ENCODE data around the gene MYORG.
"Not testable (repeated sequence)": the region's sequence is repeated elsewhere in the genome, so short reads cannot be mapped to it uniquely, and the experiment has no call there.

The MYORG gene

DNA sequence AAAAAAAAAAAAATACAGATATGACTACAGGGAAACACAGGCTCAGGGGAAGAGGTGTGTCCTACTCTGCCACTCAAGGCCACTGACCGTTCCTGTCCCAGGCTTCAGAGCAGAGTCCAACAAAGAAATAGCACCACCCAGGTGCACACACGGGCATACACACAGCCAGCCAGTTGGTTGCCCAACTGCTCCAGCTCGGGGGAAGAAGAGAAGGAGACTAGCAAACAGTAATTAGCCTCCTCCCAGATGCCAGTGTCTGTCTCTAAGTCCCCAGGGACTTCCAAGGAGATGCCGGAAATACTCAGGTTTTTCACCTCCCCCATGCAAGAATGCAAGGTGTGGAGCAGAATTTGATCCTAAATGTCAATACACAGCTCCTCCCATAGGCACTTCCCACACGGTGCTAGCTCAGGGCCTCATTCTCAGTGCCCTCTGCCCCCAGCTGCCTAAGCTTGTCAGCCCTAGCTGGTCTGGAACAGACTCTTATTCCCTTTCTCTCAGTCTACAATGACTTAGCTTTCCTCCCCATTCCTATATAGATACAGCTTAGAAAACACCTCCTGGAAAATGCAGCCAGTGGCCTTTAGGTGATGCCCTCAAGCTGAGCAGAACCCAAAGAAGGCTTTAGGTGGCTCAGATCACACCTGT is 1.7 kb downstream of the MYORG start:
- H3K9ac ChIP-seq (ENCODE audit: low read length): no peak overlapping the region

DNA sequence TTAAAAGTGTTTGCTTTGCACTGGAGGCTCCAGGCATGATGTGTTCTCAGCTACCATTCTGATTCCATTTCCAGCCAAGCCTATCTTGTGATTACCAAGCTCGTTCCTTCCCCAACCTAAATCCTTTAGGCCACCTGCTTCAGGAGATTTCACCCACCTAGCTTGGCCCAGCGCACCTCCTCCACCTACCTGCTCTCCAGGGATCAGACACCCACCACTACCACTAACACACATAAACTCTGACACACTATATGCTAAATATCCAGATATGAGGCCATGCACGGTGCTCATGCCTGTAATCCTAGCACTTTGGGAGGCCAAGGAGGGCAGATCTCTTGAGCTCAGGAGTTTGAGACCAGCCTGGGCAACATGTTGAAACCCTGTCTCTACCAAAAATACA is 2.4 kb downstream of the MYORG start:
- no peak overlapping the region for H3K9ac ChIP-seq (ENCODE audit: low read length)

More for the DNA sequence above, 1.7 kb downstream of the MYORG start:
- Histone ChIP-seq H3K4me3 (ENCODE audit: low read depth, low read length) (peak overlapping the region; percentile 78; the same call in 1 of the 2 replicates), H3K36me3 (ENCODE audit: control insufficient read depth, insufficient read depth, low read length) (peaks cover 20% of the 10 kb centered on the region), H3K27ac (ENCODE audit: low read depth, low read length) (no peak overlapping the region), H3K9me3 (ENCODE audit: control insufficient read depth, insufficient read depth, low read depth, low read length) (no peaks in the 10 kb centered on the region; the same call in 1 of the 2 replicates), H3K4me1 (ENCODE audit: control insufficient read depth, insufficient read depth, low read length) (peaks cover 17% of the 10 kb centered on the region), H3K27me3 (ENCODE audit: control insufficient read depth, insufficient read depth, low read length) (peaks cover 29% of the 10 kb centered on the region)

DNA sequence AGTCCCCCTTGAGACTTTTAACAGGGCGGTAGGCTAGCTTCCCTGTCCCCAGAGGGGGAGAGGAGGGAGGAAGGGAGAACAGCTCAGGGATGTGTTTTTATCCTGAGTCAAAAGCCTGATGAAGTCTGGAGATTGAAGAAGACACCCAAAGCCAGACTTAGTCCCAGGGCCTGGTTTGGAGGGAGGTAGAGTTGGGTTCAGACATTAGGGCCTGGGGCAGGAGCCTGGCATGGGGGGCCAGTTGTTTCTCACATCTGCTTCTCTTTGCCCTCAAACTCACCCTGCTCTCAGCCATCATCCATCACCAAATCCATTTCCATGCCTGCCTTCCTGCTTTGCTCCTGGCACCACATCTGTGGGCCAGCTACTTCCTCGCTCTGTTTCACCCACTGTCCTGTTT is 2.9 kb downstream of the MYORG start:
- Histone ChIP-seq H3K4me1 (ENCODE audit: control insufficient read depth, insufficient read depth, low read length) (peaks cover 15% of the 10 kb centered on the region), H3K27me3 (ENCODE audit: control insufficient read depth, insufficient read depth, low read length) (peaks cover 20% of the 10 kb centered on the region; the same call in 1 of the 2 replicates), H3K27ac (ENCODE audit: low read depth, low read length) (no peak overlapping the region), H3K4me3 (ENCODE audit: low read depth, low read length) (no peak overlapping the region), H3K9me3 (ENCODE audit: control insufficient read depth, insufficient read depth, low read depth, low read length) (peaks cover 3% of the 10 kb centered on the region; the same call in 1 of the 2 replicates), H3K9ac (ENCODE audit: low read length) (no peak overlapping the region), H3K36me3 (ENCODE audit: control insufficient read depth, insufficient read depth, low read length) (peaks cover 25% of the 10 kb centered on the region)

More for the DNA sequence above, 2.4 kb downstream of the MYORG start:
- no peak overlapping the region for H3K27ac ChIP-seq (ENCODE audit: low read depth, low read length)
- H3K4me3 ChIP-seq (ENCODE audit: low read depth, low read length): no peak overlapping the region
- H3K27me3 ChIP-seq (ENCODE audit: control insufficient read depth, insufficient read depth, low read length): peaks cover 24% of the 10 kb centered on the region; the same call in 1 of the 2 replicates
- H3K36me3 ChIP-seq (ENCODE audit: control insufficient read depth, insufficient read depth, low read length): peaks cover 25% of the 10 kb centered on the region
- H3K9me3 ChIP-seq (ENCODE audit: control insufficient read depth, insufficient read depth, low read depth, low read length): no peaks in the 10 kb centered on the region; the same call in 1 of the 2 replicates
- peaks cover 15% of the 10 kb centered on the region for H3K4me1 ChIP-seq (ENCODE audit: control insufficient read depth, insufficient read depth, low read length)

DNA sequence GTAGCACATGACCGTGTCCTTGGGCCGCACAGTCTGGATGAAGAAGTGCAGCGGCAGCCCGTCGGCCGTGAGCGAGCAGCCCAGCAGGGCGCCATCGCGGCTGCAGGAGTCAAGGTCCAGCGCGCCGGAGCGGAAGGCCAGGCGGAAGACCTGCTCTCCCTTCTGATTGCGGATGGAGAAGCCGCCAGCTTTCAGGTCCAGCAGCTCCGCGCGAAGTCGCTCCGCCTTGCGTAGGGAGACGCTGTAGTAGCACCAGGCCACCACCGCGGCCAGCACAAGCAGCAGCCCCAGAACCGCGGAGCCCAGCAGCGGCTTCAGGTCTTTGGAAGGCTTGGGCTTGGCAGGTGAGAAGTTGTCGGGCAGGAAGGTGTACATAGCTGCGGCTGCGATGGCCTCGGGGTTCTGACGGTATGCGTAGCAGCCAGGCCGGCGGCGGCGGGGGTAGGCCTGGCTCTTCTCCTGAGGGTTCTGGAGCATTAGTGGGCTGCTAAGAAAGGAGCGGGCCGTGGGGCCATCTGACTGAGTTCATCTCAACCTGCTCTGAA is 4.2 kb downstream of the MYORG start:
- H3K9ac ChIP-seq (ENCODE audit: low read length): no peak overlapping the region
- peaks cover 25% of the 10 kb centered on the region for H3K36me3 ChIP-seq (ENCODE audit: control insufficient read depth, insufficient read depth, low read length)
- H3K27ac ChIP-seq (ENCODE audit: low read depth, low read length): no peak overlapping the region
- peaks cover 11% of the 10 kb centered on the region; the same call in 1 of the 2 replicates for H3K27me3 ChIP-seq (ENCODE audit: control insufficient read depth, insufficient read depth, low read length)
- no peak overlapping the region for H3K4me3 ChIP-seq (ENCODE audit: low read depth, low read length)
- H3K4me1 ChIP-seq (ENCODE audit: control insufficient read depth, insufficient read depth, low read length): peaks cover 15% of the 10 kb centered on the region
- peaks cover 11% of the 10 kb centered on the region for H3K9me3 ChIP-seq (ENCODE audit: control insufficient read depth, insufficient read depth, low read depth, low read length)

DNA sequence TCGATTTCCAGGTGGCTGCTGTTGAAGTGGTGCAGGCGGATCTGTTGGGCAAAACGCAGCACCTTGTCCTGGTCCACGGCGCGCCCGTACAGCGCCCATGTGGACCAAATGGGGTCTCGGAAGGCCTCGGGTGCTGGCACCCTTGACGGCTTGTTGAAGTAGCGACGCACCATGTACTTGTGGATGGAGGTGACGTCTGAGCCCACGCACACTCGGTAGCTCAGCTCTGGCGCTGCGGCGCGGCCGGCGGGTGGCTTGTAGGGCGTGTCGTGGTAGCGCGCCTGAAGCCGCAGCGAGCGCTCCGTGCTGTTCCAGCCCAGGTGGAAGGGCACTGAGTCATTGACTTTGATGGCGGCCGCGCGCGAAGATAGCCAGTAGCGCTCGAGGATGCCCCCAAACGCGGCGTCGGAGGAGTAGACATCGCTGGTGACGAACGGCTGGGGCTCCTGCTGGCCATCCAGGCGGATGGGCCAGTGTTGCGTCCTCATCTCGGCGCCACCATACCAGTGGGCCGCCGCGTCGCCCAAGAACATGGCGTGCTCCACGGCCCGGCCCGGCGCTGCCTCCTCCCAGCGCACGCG is 4.7 kb downstream of the MYORG start:
- Histone ChIP-seq H3K27me3 (ENCODE audit: control insufficient read depth, insufficient read depth, low read length) (peaks cover 8% of the 10 kb centered on the region; the same call in 1 of the 2 replicates), H3K4me1 (ENCODE audit: control insufficient read depth, insufficient read depth, low read length) (peaks cover 15% of the 10 kb centered on the region), H3K27ac (ENCODE audit: low read depth, low read length) (no peak overlapping the region), H3K36me3 (ENCODE audit: control insufficient read depth, insufficient read depth, low read length) (peaks cover 25% of the 10 kb centered on the region), H3K9me3 (ENCODE audit: control insufficient read depth, insufficient read depth, low read depth, low read length) (peaks cover 16% of the 10 kb centered on the region), H3K9ac (ENCODE audit: low read length) (no peak overlapping the region), H3K4me3 (ENCODE audit: low read depth, low read length) (no peak overlapping the region)

DNA sequence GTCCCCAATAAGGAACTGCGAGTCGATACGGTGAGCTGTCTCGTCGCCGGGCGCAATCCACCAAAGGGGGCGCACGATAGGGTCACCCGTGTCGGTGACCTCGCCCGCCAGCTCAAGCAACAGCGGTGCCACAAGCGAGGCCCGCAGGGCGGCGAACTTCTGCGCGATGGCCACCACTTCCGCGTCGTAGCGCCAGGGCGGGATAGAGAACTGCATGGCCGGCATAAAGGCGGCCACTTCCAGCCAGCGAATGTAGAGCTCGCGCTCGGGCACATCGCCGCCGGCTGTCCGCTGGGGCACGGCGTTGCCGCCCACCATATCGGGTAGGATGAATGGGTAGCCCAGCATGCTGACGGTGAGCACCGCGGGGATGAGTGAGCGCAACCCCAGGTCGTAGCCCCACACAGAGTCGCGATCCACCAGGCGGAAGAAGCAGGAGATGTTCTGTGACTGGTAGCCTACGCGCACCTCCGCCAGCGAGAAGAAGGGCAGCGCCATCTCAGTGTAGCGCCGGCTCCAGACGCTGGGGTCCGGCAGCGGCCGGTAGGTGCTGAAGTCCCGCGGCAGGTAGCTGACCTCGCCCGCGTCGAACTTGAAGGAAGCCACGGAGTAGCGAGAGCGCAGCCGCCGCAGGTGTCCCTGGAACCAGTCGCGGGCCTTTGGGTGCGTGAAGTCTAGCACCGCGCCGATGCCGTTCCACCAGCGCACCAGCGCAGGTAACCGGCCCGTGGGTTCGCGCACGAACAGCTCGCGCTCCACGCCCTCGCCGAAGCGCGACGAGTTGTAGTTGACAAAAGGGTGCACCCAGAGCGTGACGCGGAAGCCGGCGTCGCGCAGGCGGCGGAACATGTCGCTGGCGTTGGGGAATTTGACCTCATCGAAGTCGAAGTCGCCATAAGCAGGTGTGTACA is 5.5 kb downstream of the MYORG start:
- H3K9ac ChIP-seq (ENCODE audit: low read length): no peak overlapping the region
- H3K27ac ChIP-seq (ENCODE audit: low read depth, low read length): no peak overlapping the region
- H3K4me3 ChIP-seq (ENCODE audit: low read depth, low read length): no peak overlapping the region
- peaks cover 8% of the 10 kb centered on the region; the same call in 1 of the 2 replicates for H3K27me3 ChIP-seq (ENCODE audit: control insufficient read depth, insufficient read depth, low read length)
- peaks cover 25% of the 10 kb centered on the region for H3K36me3 ChIP-seq (ENCODE audit: control insufficient read depth, insufficient read depth, low read length)
- peaks cover 15% of the 10 kb centered on the region for H3K4me1 ChIP-seq (ENCODE audit: control insufficient read depth, insufficient read depth, low read length)
- H3K9me3 ChIP-seq (ENCODE audit: control insufficient read depth, insufficient read depth, low read depth, low read length): peaks cover 21% of the 10 kb centered on the region

DNA sequence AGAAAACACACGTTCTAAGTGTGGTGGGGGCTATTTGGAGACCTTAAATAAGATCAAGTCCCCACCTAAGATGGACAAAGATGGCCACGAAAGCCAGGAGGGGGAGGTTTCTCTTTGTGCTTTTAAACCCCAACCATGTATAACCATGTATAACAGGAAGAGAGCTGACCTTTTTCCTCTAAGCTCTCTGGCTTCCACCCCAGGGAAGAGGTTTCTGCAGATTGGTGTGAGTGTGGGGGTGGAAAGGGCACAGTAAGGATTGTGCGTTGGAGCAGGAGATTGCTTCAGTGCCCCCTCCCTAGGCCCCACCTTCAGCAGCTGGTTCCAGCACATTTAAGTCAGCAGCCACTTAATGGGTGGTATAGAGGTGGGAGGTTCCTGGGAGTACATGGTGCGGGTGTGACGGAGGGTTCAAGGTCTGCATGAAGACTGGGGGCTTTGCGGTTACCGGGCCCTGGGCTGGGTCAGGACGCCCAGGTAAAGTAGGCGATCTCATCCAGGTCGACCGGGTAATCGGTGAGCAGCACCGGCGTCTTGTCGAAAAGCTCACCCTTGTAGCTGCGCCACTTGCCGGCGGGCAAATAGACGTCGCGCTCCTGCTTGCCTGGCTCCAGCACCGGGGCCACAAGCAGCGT is 6.2 kb downstream of the MYORG start:
- peaks cover 7% of the 10 kb centered on the region for H3K4me1 ChIP-seq (ENCODE audit: control insufficient read depth, insufficient read depth, low read length)
- H3K27ac ChIP-seq (ENCODE audit: low read depth, low read length): no peak overlapping the region
- H3K27me3 ChIP-seq (ENCODE audit: control insufficient read depth, insufficient read depth, low read length): peaks cover 3% of the 10 kb centered on the region; the same call in 1 of the 2 replicates
- H3K9ac ChIP-seq (ENCODE audit: low read length): no peak overlapping the region
- H3K4me3 ChIP-seq (ENCODE audit: low read depth, low read length): no peak overlapping the region
- H3K9me3 ChIP-seq (ENCODE audit: control insufficient read depth, insufficient read depth, low read depth, low read length): peaks cover 23% of the 10 kb centered on the region
- peaks cover 25% of the 10 kb centered on the region for H3K36me3 ChIP-seq (ENCODE audit: control insufficient read depth, insufficient read depth, low read length)

DNA sequence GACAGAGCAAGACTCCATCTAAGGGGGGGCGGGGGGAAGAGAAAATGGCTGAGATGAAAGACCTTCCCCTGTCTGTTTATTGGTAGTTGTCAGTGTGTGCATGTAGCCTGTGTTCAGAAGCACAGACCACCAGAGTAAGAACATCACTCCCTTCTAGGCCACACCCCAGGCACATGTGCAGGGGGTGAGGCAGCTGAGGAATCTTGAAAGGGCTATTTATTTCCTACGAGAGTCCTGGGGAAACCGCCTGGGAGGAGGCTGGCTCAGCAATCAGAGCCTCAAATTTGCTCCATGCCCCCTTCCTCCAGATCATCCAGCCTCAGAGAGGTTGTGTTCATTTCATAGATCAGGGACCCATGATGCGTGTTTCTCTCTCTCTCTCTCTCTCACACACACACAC is 7.1 kb downstream of the MYORG start:
- Histone ChIP-seq H3K27me3 (ENCODE audit: control insufficient read depth, insufficient read depth, low read length) (peaks cover 3% of the 10 kb centered on the region; the same call in 1 of the 2 replicates), H3K4me1 (ENCODE audit: control insufficient read depth, insufficient read depth, low read length) (peaks cover 2% of the 10 kb centered on the region), H3K9me3 (ENCODE audit: control insufficient read depth, insufficient read depth, low read depth, low read length) (peaks cover 23% of the 10 kb centered on the region), H3K27ac (ENCODE audit: low read depth, low read length) (no peak overlapping the region), H3K4me3 (ENCODE audit: low read depth, low read length) (no peak overlapping the region), H3K36me3 (ENCODE audit: control insufficient read depth, insufficient read depth, low read length) (peaks cover 25% of the 10 kb centered on the region), H3K9ac (ENCODE audit: low read length) (no peak overlapping the region)

DNA sequence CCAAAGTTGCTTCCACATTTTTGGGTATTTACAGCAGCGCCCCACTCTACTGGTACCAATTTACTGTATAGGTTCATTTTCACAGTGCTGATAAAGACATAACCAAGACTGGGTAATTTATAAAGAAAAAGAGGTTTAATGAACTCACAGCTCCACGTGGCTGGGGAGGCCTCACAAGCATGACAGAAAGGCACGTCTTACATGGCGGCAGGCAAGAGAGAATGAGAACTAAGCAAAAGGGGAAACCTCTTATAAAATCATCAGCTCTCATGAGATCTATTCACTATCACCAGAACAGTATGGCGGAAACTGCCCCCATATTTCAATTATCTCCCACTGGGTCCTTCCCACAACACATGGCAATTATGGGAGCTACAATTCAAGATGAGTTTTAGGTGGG is 7.9 kb downstream of the MYORG start:
- H3K9me3 ChIP-seq (ENCODE audit: control insufficient read depth, insufficient read depth, low read depth, low read length): peaks cover 23% of the 10 kb centered on the region
- not testable (repeated sequence) for H3K27me3 ChIP-seq (ENCODE audit: control insufficient read depth, insufficient read depth, low read length); H3K9ac ChIP-seq (ENCODE audit: low read length); H3K27ac ChIP-seq (ENCODE audit: low read depth, low read length); H3K4me3 ChIP-seq (ENCODE audit: low read depth, low read length)
- peaks cover 25% of the 10 kb centered on the region for H3K36me3 ChIP-seq (ENCODE audit: control insufficient read depth, insufficient read depth, low read length)
- H3K4me1 ChIP-seq (ENCODE audit: control insufficient read depth, insufficient read depth, low read length): peaks cover 11% of the 10 kb centered on the region

DNA sequence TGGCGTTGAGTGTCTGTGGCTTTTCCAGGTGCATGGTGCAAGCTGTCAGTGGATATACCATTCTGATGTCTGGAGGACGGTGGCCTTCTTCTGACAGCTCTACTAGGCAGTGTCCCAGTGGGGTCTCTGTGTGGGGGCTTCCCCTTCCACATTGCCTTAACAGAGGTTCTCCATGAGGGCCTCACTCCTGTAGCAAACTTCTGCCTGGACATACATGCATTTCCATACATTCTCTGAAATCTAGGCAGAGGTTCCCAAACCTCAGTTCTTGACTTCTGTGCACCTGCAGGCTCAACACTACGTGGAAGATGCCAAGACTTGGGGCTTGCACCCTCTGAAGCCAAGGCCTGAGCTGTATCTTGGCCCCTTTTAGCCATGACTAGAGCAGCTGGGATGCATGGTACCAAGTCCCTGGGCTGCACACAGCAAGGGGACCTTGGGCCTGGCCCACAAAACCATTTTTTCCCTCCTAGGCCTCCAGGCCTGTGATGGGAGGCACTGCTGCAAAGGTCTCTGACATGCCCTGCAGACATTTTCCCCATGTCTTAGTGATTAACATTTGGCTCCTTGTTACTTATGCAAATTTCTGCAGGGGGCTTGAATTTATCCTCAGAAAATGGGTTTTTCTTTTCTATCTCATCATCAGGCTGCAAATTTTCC is 8.8 kb downstream of the MYORG start:
- Histone ChIP-seq H3K36me3 (ENCODE audit: control insufficient read depth, insufficient read depth, low read length) (peaks cover 25% of the 10 kb centered on the region), H3K9me3 (ENCODE audit: control insufficient read depth, insufficient read depth, low read depth, low read length) (peaks cover 23% of the 10 kb centered on the region), H3K4me1 (ENCODE audit: control insufficient read depth, insufficient read depth, low read length) (peaks cover 20% of the 10 kb centered on the region)
- H3K4me3 ChIP-seq (ENCODE audit: low read depth, low read length); H3K27ac ChIP-seq (ENCODE audit: low read depth, low read length); H3K9ac ChIP-seq (ENCODE audit: low read length); H3K27me3 ChIP-seq (ENCODE audit: control insufficient read depth, insufficient read depth, low read length): not testable (repeated sequence)

Data from HUES6 (cell line).